GM23248 (cell line): ENCODE measurements around the gene FABP7. TPM values are rescaled to one million over a fixed set of nuclear protein-coding genes. Genes with fewer than 3 reads are reported as not detected.

ENCODE experiments used
- DNase-seq: peaks from one replicate; pipeline ENCODE4 v3.0.0-alpha.2; 2015
- H2AFZ ChIP-seq: fragments of 200-600 bp; sonication (generic); 2 replicates; pipeline ENCODE4 v1.6.1; 2016; ENCODE audit warnings: antibody characterized with exemption
- H3F3A ChIP-seq: fragments of 200-600 bp; sonication (generic); 2 replicates; pipeline ENCODE4 v1.6.1; 2016; ENCODE audit warnings: mild to moderate bottlenecking, antibody characterized with exemption, mixed run types; ENCODE audit not compliant: insufficient read depth
- H3K27ac ChIP-seq: fragments of 200-600 bp; sonication (generic); 2 replicates; pipeline ENCODE4 v1.5.1; 2016; ENCODE audit warnings: mild to moderate bottlenecking
- H3K27me3 ChIP-seq: fragments of 200-600 bp; sonication (generic); replicated peaks from 2 replicates; pipeline ENCODE4 v1.6.1; 2016; ENCODE audit warnings: mild to moderate bottlenecking; ENCODE audit not compliant: insufficient read depth
- H3K36me3 ChIP-seq: fragments of 200-600 bp; sonication (generic); 2 replicates; pipeline ENCODE4 v1.6.1; 2016; ENCODE audit warnings: low read depth, mild to moderate bottlenecking
- H3K4me1 ChIP-seq: fragments of 200-600 bp; sonication (generic); 2 replicates; pipeline ENCODE4 v1.6.1; 2016; ENCODE audit warnings: mild to moderate bottlenecking; ENCODE audit not compliant: insufficient read depth
- H3K4me2 ChIP-seq: fragments of 200-600 bp; sonication (generic); one replicate; pipeline ENCODE4 v1.6.1; 2016; ENCODE audit warnings: mild to moderate bottlenecking; ENCODE audit not compliant: unreplicated experiment
- H3K4me3 ChIP-seq: fragments of 200-600 bp; sonication (generic); 2 replicates; pipeline ENCODE4 v1.5.1; 2016; ENCODE audit warnings: mild to moderate bottlenecking
- H3K79me2 ChIP-seq: fragments of 200-600 bp; sonication (generic); 2 replicates; pipeline ENCODE4 v1.6.1; 2016; ENCODE audit warnings: mild to moderate bottlenecking; ENCODE audit not compliant: insufficient read depth
- H3K9ac ChIP-seq: fragments of 200-600 bp; sonication (generic); 2 replicates; pipeline ENCODE4 v1.6.1; 2016; ENCODE audit warnings: mild to moderate bottlenecking
- H3K9me2 ChIP-seq: fragments of 200-600 bp; sonication (generic); 2 replicates; pipeline ENCODE4 v1.6.1; 2016; ENCODE audit warnings: mixed run types, mild to moderate bottlenecking, moderate library complexity; ENCODE audit not compliant: insufficient read depth
- H3K9me3 ChIP-seq: fragments of 200-600 bp; sonication (generic); one replicate; pipeline ENCODE4 v1.6.1; 2017; ENCODE audit warnings: low read depth
- H4K20me1 ChIP-seq: fragments of 200-600 bp; sonication (generic); 2 replicates; pipeline ENCODE4 v1.6.0; 2016; ENCODE audit not compliant: insufficient read depth
- EZH2 ChIP-seq: fragments of 200-600 bp; sonication (generic); IDR thresholded peaks from 2 replicates; pipeline ENCODE4 v1.6.1; 2018; ENCODE audit warnings: antibody characterized with exemption, mild to moderate bottlenecking; ENCODE audit not compliant: insufficient read depth, poor library complexity, severe bottlenecking
- EZH2phosphoT487 ChIP-seq: fragments of 200-600 bp; sonication (generic); IDR thresholded peaks from 2 replicates; pipeline ENCODE4 v1.6.1; 2018; ENCODE audit warnings: antibody characterized with exemption, moderate library complexity, mild to moderate bottlenecking, low read depth; ENCODE audit not compliant: insufficient read depth
- WGBS, 2 experiments: methylation state at CpG; one replicate each; pipeline ENCODE4 v1.1.6; 2015 to 2017; ENCODE audit warnings: low lambda C conversion rate in 2 of 2, low coverage in 1 of 2; ENCODE audit errors: missing lambda C conversion rate in 2 of 2; 5-methylcytosine and 5-hydroxymethylcytosine counted together
- in situ Hi-C: fragments of 300-500 bp; cut with MboI; formaldehyde crosslinking; loops from 2 replicates; pipeline ENCODE4 v1.15.0; 2020
- polyA plus RNA-seq: library from polyadenylated mRNA; unstranded; fragments of >200 nt; fragmentation: Nextera tagmentation; extraction: Ambion mirVana; gene quantifications from 2 replicates; pipeline ENCODE4 v1.2.1, GENCODE V29; 2016
- total RNA-seq: library from RNA; depleted of rRNA; stranded (reverse); fragments of >200 nt; shearing (Covaris generic); gene quantifications from 2 replicates; pipeline ENCODE4 v1.2.3, GENCODE V29; 2014

FABP7 gene
- total and polyA plus RNA-seq, 2 experiments from 2014 or later, result not detected

DNA sequence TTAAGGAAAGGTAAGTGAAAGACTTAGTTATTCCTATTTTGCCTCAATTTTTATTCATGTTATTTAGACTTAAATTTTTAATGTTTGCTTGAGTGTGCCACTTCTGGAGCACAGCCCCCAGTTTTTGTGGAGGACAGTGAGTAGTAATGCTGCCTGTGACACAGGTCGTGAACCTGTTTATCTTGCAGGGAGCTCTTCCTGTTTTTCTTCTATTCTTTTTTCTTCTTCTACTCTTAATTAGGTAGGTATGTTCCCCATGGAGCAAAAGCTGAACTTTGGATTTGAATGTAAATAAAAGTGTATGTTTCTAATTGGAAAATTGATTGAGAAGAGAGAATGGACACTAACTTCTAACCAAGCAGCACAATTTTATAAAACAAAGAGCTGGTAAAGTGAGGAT, 21.9 kb downstream of the FABP7 start:
- 93 to 100% methylated on average over 1 of the region's 1 CpG for WGBS, 2 experiments
- Histone ChIP-seq H2AFZ (no peak overlapping the region), H3K9me2 (no peaks in the 10 kb centered on the region), H3K4me2 (no peak overlapping the region), H3K9ac (no peak overlapping the region), H3K27ac (no peak overlapping the region), H4K20me1 (no peaks in the 10 kb centered on the region), H3F3A (peaks cover 38% of the 10 kb centered on the region), H3K27me3 (no peaks in the 10 kb centered on the region), H3K4me1 (peaks cover 28% of the 10 kb centered on the region), H3K36me3 (no peaks in the 10 kb centered on the region), H3K4me3 (no peak overlapping the region), H3K9me3 (no peaks in the 10 kb centered on the region), H3K79me2 (no peaks in the 10 kb centered on the region)
- in situ Hi-C loops, result no loop called here
- no peak for DNase-seq
- TF ChIP-seq EZH2phosphoT487 (no peak), EZH2 (no peak)

DNA sequence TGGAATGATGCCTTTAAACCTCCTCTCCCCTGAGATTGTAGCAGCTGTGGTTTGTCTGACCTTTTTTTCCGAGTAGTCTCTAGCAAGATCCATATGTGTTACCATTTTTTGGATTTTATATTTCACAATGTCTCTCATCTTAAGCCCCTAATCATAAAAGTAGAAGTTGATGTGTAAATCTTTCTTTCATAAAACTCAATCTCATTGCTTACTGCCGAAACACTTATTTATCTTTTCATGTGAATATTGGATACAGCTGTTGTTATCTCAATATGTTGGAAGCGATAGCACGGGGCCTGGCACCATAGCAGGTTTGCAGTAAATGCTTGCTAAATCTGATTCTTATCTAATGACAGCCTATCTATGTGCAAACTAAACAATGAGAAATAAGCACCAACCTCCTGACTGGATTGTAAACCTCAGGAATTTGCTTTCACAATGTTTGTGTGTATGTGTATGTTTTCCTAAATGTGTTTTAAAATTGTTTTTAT, 23.7 kb downstream of the FABP7 start:
- Histone ChIP-seq H3K9me2 (no peaks in the 10 kb centered on the region), H3K4me2 (no peak overlapping the region), H3K79me2 (no peaks in the 10 kb centered on the region), H3K36me3 (no peaks in the 10 kb centered on the region), H2AFZ (no peak overlapping the region), H3K9me3 (no peaks in the 10 kb centered on the region), H3F3A (peaks cover 24% of the 10 kb centered on the region), H4K20me1 (no peaks in the 10 kb centered on the region), H3K27ac (no peak overlapping the region), H3K27me3 (no peaks in the 10 kb centered on the region), H3K4me3 (no peak overlapping the region), H3K9ac (no peak overlapping the region), H3K4me1 (peaks cover 20% of the 10 kb centered on the region)
- TF ChIP-seq EZH2phosphoT487 (no peak), EZH2 (no peak)
- 10 to 11% methylated on average over 4 of the region's 4 CpGs for WGBS, 2 experiments
- in situ Hi-C loops, result no loop called here
- DNase-seq, result peak; percentile 30

DNA sequence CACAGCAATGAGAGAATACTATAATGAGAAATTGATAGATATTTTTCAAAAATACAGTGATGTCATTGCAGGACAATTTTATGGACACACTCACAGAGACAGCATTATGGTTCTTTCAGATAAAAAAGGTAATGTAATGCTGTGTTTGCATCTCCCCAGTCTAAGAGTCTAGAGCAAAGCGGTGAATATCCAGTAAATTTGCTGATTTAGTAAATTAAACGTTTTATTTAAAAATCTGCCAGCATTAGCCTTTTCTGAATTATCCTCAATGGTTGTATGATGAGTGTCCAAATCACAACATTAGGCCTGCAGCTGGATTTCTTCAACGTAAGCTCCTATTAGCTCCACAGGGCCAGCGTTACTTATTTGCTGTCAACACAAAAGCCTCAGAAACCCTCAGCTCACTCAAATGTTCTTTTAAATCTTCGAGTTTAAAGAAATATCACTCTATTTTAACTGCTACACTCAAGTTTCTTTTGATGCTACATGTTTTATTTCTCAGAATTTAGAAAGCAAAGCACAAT, 25.5 kb downstream of the FABP7 start:
- TF ChIP-seq EZH2 (no peak), EZH2phosphoT487 (no peak)
- H3F3A ChIP-seq, result peaks cover 9% of the 10 kb centered on the region; the same call in 1 of the 2 replicates
- no peak overlapping the region for H3K9ac ChIP-seq

DNA sequence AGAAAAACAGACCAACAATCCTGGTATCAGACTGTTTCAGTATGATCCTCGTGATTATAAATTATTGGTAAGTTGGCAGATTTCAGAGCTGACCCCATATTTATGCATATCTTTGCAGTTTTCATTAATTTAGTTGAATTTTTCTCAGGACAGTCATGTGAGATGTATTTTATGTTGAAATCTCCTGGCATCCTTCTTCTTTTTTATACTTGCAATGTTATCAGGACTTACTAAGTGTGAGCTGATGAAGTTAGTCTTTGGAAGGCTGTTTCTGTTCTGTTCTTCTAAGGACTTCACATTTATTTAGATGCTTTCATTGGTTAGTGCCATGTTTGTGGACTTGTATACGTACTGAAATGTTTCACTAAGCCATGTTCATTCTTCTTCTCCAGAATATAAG, 26.8 kb downstream of the FABP7 start:
- Histone ChIP-seq H3K4me1 (no peaks in the 10 kb centered on the region), H3K9ac (no peak overlapping the region), H3F3A (peaks cover 9% of the 10 kb centered on the region; the same call in 1 of the 2 replicates), H3K79me2 (no peaks in the 10 kb centered on the region), H3K4me3 (no peak overlapping the region), H3K27me3 (no peaks in the 10 kb centered on the region), H3K36me3 (no peaks in the 10 kb centered on the region), H3K4me2 (no peak overlapping the region), H2AFZ (no peak overlapping the region), H3K9me2 (no peaks in the 10 kb centered on the region), H3K9me3 (no peaks in the 10 kb centered on the region), H3K27ac (no peak overlapping the region), H4K20me1 (no peaks in the 10 kb centered on the region)
- no peak for TF ChIP-seq EZH2
- TF ChIP-seq EZH2phosphoT487, result no peak
- DNase-seq, result peak; percentile 34
- WGBS, 2 experiments, result 87 to 88% methylated on average over 2 of the region's 2 CpGs
- in situ Hi-C loops, result no loop called here

More for the DNA sequence above, 25.5 kb downstream of the FABP7 start:
- Histone ChIP-seq H3K9me3 (no peaks in the 10 kb centered on the region), H3K27ac (no peak overlapping the region), H3K4me2 (no peak overlapping the region), H3K4me1 (peaks cover 3% of the 10 kb centered on the region; the same call in 1 of the 2 replicates), H3K36me3 (no peaks in the 10 kb centered on the region), H3K9me2 (no peaks in the 10 kb centered on the region), H3K79me2 (no peaks in the 10 kb centered on the region), H3K4me3 (no peak overlapping the region), H4K20me1 (no peaks in the 10 kb centered on the region), H2AFZ (no peak overlapping the region), H3K27me3 (no peaks in the 10 kb centered on the region)
- WGBS, 2 experiments, result 71 to 77% methylated on average over 5 of the region's 5 CpGs
- in situ Hi-C loops, result no loop called here
- DNase-seq, result no peak
